GM21723 (cell line): ENCODE results near the gene PEX14.
"Not testable (repeated sequence)": the region's sequence is repeated elsewhere in the genome, so short reads cannot be mapped to it uniquely, and the experiment has no call there.

Source experiments
- ATAC-seq: cut with Tn5 transposase; IDR thresholded peaks from one replicate; pipeline ENCODE4 v1.9.1; 2021; ENCODE audit warnings: mild to moderate bottlenecking, moderate library complexity; ENCODE audit not compliant: unreplicated experiment

Gene PEX14

GRCh38 chr1:10494418-10494753 lies 19.6 kb downstream of the PEX14 start:
- no peak for ATAC-seq

GRCh38 chr1:10494754-10495474 lies 20.2 kb downstream of the PEX14 start:
- ATAC-seq: peak; percentile 79

DNA sequence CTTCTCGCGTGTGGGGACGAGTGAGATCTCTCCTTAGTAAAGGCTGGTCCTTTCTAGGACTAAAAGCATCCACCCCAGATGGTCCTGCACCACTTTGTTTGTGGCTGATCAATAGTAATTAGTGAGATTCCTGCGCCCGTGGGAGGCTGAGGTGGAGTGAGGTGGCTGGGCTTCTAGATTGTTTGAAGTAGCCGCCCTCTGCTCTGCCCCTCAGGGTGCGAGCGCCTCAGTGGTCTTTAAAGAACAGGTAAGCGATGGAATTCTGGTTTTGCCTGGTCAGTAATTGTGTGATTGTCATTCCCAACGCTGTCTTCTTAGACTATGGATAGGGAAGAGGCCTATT lies 20.7 kb downstream of the PEX14 start:
- ATAC-seq: no peak

- no peak for ATAC-seq
Observed at GRCh38 chr1:10495952-10496351, 21.2 kb downstream of the PEX14 start.

DNA sequence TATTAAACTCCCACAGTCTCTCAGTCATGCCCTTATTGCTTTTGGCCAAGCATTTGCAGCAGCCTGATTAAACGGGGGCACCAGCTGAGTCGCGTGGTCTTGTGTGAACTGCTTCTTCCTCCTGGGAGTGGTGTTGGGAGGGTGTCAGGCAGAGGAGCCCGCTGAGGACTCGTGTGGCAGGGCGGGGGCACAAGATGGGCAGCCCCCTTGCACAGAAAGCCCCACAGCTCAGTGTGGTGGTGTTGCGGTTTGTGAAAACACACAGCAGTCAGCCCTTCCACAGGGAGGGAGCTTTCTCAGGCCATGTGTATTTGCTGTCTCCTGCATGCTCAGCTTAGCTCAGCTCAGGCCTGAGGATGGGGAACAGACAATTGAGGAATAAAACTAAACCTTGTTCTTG lies 22.4 kb downstream of the PEX14 start:
- no peak for ATAC-seq

DNA sequence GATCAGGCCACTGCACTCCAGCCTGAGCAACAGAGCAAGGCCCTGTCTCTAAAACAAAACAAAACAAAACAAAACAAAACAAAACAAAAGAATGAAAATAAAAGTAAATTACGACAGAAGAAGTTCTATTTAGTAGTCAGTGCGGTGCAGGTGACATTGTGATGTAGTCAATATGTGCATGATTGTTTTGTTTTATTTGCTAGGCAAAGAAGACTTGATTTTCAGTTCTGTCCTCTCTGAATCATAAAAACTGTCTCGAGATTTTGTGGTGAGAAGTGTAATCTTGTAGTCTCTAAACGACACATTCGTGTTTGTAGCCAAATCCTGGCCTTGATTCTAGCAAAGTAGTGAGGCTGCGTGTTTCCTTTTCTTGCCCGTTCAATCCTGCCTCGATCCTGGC lies 23.5 kb downstream of the PEX14 start:
- no peak for ATAC-seq

GRCh38 chr1:10502206-10502605 lies 27.5 kb downstream of the PEX14 start:
- no peak for ATAC-seq

GRCh38 chr1:10504249-10504648 lies 29.5 kb downstream of the PEX14 start:
- ATAC-seq: no peak

DNA sequence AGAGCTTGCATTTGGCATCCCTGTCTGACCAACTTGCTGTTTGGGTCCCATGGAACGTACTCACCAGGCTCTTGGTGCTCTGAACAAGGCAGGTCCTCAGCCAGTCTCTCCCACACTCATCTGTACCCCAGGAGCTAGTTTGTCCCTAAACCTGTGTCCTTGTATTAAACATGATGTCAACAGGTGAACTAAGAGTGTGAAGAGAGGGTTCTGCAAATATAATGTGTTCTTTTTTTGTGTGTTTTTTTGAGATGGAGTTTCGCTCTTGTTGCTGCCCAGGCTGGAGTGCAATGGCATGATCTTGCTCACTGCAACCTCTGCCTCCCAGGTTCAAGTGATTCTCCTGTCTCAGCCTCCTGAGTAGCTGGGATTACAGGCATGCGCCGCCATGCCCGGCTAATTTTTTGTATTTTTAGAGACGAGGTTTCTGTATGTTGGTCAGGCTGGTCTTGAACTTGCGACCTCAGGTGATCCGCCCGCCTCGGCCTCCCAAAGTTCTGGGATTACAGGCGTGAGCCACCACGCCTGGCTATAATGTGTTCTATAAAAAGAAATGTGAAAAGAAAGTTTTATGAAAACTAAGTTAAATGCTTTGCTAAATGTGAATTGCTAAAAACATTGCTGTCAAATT lies 31.4 kb downstream of the PEX14 start:
- ATAC-seq: not testable (repeated sequence)

- ATAC-seq: no peak
Observed at GRCh38 chr1:10506677-10507047, 31.9 kb downstream of the PEX14 start.

DNA sequence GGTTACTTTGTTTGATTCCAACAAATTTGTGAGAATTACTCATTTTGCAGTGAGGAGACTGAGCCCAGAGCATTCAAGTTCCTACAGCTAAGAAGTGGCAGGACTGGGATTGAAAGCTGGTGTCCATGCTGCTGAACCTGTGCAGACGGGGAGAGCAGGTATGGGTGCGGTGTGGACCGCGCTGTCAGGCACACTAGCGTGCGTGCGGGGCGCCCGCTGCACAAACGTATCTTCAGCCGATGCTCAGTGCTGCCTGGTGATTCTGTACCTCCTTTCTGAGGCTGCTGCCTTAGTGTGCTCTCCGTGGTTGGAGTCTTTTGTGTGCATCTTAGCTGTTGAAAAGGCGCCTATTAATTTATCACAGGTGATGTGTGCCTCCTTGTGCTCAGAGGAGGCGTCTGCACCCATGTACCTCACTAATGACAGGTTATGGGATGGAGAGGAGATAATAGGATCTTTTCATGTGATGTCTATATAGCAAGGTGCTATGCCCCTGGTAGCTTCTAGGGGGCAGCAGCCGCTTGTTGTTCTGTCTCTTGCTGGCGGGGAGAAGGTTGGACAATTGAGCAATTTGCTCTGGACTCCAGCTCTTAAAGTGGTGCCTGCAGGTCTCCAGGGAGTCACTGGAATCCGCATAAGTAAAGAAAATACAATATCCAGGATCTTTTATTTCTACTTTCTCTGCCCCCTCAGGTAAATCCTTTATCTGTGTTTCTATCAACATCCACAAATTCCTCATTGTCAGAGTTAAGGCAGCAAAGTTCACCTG lies 32.5 kb downstream of the PEX14 start:
- ATAC-seq: no peak

- ATAC-seq: no peak
Observed at GRCh38 chr1:10508511-10508951, 33.8 kb downstream of the PEX14 start.

- ATAC-seq: no peak
Observed at GRCh38 chr1:10509809-10510509, 35.2 kb downstream of the PEX14 start.

GRCh38 chr1:10510520-10511493 lies 36.1 kb downstream of the PEX14 start:
- peak; percentile 86 for ATAC-seq

DNA sequence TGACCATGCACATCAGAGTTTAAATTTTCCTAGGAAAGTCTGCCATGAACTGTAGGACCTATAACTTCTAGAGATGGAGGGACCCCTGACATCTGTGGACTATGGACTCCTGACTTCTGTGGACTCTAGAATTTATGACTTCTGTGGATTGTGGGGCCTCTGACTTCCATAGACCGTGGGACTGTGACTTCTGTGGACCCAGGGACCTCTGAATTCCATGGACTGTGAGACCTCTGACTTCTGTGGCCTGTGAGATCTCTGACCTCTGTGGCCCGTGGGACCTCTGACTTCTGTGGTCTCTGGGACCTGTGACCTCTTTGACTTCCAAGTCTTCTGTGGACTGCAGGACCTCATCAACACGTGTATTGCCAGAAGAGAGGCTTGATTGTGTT lies 36.7 kb downstream of the PEX14 start:
- no peak for ATAC-seq

DNA sequence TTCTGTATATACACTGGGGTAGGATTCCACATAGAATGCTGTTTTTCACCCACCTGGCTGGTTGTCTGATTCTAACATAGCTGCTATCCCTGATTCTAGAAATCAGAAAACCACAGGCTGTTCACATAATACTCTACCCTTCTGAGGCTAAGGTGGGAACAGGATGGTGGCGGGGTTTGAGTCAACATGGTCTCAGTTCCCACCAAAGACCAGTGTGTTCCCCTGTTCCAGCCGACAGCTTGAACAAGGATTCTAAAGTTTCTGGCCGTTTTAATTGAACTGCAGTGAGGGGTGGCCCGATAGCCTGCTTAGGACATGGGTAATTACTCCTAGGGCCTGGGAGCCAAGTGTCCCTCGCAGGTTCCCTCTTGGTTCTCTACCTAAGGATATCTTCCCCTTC lies 38.4 kb downstream of the PEX14 start:
- no peak for ATAC-seq

DNA sequence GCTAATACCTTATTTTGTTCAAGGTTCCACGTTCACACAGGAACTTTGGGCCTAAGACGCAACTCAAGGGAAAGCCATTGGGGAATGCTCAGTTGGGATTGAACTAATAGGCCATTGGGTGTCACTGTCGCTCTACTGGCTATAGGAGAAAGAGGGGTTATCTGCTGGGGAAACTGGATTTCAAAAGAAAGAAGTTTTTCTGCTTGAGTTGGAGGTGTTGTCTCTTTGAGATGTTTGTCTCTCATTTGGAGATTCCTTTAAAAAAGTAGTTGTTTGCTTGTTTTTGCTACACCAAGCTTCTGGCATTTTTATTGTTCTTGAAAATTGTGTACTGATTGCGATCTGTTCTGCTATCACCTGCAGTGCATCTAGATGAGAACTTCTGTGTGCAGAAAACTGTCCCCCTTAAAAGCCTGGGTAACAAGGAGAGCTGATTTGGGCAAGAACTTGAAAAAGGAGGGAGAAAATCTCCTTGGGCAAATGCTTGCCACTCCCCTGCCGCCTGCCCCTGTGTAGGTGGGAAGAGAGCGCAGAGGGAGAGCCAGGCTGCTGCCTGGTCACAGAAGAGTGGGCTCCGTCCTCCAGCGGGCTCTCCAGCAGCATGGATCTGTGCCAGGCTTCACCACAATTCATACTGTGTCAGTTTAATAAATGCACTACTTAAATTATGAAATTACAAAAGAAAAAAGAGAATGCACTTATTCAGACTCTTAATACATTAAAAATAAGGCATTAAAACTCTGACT lies 39.9 kb downstream of the PEX14 start:
- ATAC-seq: no peak

- ATAC-seq: no peak
Observed at GRCh38 chr1:10515301-10515975, 40.7 kb downstream of the PEX14 start.
